ENCODE measurements around the gene PBX1. TPM values are rescaled to one million over a fixed set of nuclear protein-coding genes. Genes with fewer than 3 reads are reported as not detected.
A peak's percentile ranks its signal among the peaks of the same experiment; 100 is the strongest.

Gene PBX1
- total and polyA plus RNA-seq, 4 donors, result 81.7 to 118 (median 98.2) TPM

GRCh38 chr1:164733734-164734133, 174.8 kb downstream of the PBX1 start:
- WGBS (ENCODE audit: insufficient coverage), result 96% methylated on average over 3 of the region's 4 CpGs

GRCh38 chr1:164735315-164736052, 176.5 kb downstream of the PBX1 start:
- DNase-seq (ENCODE audit: low read depth in 4 of 6, low spot score in 6 of 6), result peak in 1 of 6 donors; percentile 83
- H3K27ac ChIP-seq (ENCODE audit: low read depth, low read length), result no peak overlapping the region

More at GRCh38 chr1:164733734-164734133, 174.8 kb downstream of the PBX1 start:
- H3K4me1 ChIP-seq (ENCODE audit: control insufficient read depth, insufficient read depth, low read length), result peaks cover 15% of the 10 kb centered on the region
- no peak overlapping the region for H3K27ac ChIP-seq (ENCODE audit: low read depth, low read length)
- DNase-seq (ENCODE audit: low read depth in 4 of 6, low spot score in 6 of 6), result no peak
- H3K27me3 ChIP-seq (ENCODE audit: control insufficient read depth, insufficient read depth, low read length), result no peaks in the 10 kb centered on the region
- no peak overlapping the region for H3K4me3 ChIP-seq (ENCODE audit: low read depth, low read length)
- no peaks in the 10 kb centered on the region for H3K9me3 ChIP-seq (ENCODE audit: control insufficient read depth, insufficient read depth, low read length)
- H3K36me3 ChIP-seq (ENCODE audit: control insufficient read depth, insufficient read depth, low read length), result no peaks in the 10 kb centered on the region

GRCh38 chr1:164736137-164736536, 177.2 kb downstream of the PBX1 start:
- Histone ChIP-seq H3K36me3 (ENCODE audit: control insufficient read depth, insufficient read depth, low read length) (no peaks in the 10 kb centered on the region), H3K27ac (ENCODE audit: low read depth, low read length) (no peak overlapping the region), H3K4me1 (ENCODE audit: control insufficient read depth, insufficient read depth, low read length) (peaks cover 15% of the 10 kb centered on the region), H3K27me3 (ENCODE audit: control insufficient read depth, insufficient read depth, low read length) (no peaks in the 10 kb centered on the region), H3K4me3 (ENCODE audit: low read depth, low read length) (no peak overlapping the region), H3K9me3 (ENCODE audit: control insufficient read depth, insufficient read depth, low read length) (no peaks in the 10 kb centered on the region)
- no CpG with 5 or more reads among the region's 8 CpGs for WGBS (ENCODE audit: insufficient coverage)
- no peak for DNase-seq (ENCODE audit: low read depth in 4 of 6, low spot score in 6 of 6)

More at GRCh38 chr1:164735315-164736052, 176.5 kb downstream of the PBX1 start:
- Histone ChIP-seq H3K36me3 (ENCODE audit: control insufficient read depth, insufficient read depth, low read length) (no peaks in the 10 kb centered on the region), H3K27me3 (ENCODE audit: control insufficient read depth, insufficient read depth, low read length) (no peaks in the 10 kb centered on the region), H3K4me1 (ENCODE audit: control insufficient read depth, insufficient read depth, low read length) (peaks cover 15% of the 10 kb centered on the region), H3K9me3 (ENCODE audit: control insufficient read depth, insufficient read depth, low read length) (no peaks in the 10 kb centered on the region), H3K4me3 (ENCODE audit: low read depth, low read length) (no peak overlapping the region)
- WGBS (ENCODE audit: insufficient coverage), result 55% methylated on average over 5 of the region's 7 CpGs

GRCh38 chr1:164739189-164739588, 180.2 kb downstream of the PBX1 start:
- WGBS (ENCODE audit: insufficient coverage), result 30% methylated on average over 2 of the region's 10 CpGs
- H3K4me1 ChIP-seq (ENCODE audit: control insufficient read depth, insufficient read depth, low read length), result peaks cover 10% of the 10 kb centered on the region
- H3K9me3 ChIP-seq (ENCODE audit: control insufficient read depth, insufficient read depth, low read length), result no peaks in the 10 kb centered on the region
- no peak overlapping the region for H3K27ac ChIP-seq (ENCODE audit: low read depth, low read length)
- H3K4me3 ChIP-seq (ENCODE audit: low read depth, low read length), result no peak overlapping the region
- no peaks in the 10 kb centered on the region for H3K27me3 ChIP-seq (ENCODE audit: control insufficient read depth, insufficient read depth, low read length)
- H3K36me3 ChIP-seq (ENCODE audit: control insufficient read depth, insufficient read depth, low read length), result no peaks in the 10 kb centered on the region
- DNase-seq (ENCODE audit: low read depth in 4 of 6, low spot score in 6 of 6), result peak in 1 of 6 donors; percentile 60

GRCh38 chr1:164740000-164740526, 181.1 kb downstream of the PBX1 start:
- no peaks in the 10 kb centered on the region for H3K9me3 ChIP-seq (ENCODE audit: control insufficient read depth, insufficient read depth, low read length)
- DNase-seq (ENCODE audit: low read depth in 4 of 6, low spot score in 6 of 6), result no peak
- no peak overlapping the region for H3K4me3 ChIP-seq (ENCODE audit: low read depth, low read length)
- 80% methylated on average over 1 of the region's 3 CpGs for WGBS (ENCODE audit: insufficient coverage)
- no peaks in the 10 kb centered on the region for H3K27me3 ChIP-seq (ENCODE audit: control insufficient read depth, insufficient read depth, low read length)
- no peaks in the 10 kb centered on the region for H3K36me3 ChIP-seq (ENCODE audit: control insufficient read depth, insufficient read depth, low read length)
- H3K4me1 ChIP-seq (ENCODE audit: control insufficient read depth, insufficient read depth, low read length), result peaks cover 10% of the 10 kb centered on the region
- H3K27ac ChIP-seq (ENCODE audit: low read depth, low read length), result no peak overlapping the region

GRCh38 chr1:164742745-164743144, 183.8 kb downstream of the PBX1 start:
- H3K9me3 ChIP-seq (ENCODE audit: control insufficient read depth, insufficient read depth, low read length), result no peaks in the 10 kb centered on the region
- H3K36me3 ChIP-seq (ENCODE audit: control insufficient read depth, insufficient read depth, low read length), result no peaks in the 10 kb centered on the region
- H3K4me1 ChIP-seq (ENCODE audit: control insufficient read depth, insufficient read depth, low read length), result no peaks in the 10 kb centered on the region
- no peak overlapping the region for H3K27ac ChIP-seq (ENCODE audit: low read depth, low read length)
- H3K4me3 ChIP-seq (ENCODE audit: low read depth, low read length), result no peak overlapping the region
- DNase-seq (ENCODE audit: low read depth in 4 of 6, low spot score in 6 of 6), result no peak
- no peaks in the 10 kb centered on the region for H3K27me3 ChIP-seq (ENCODE audit: control insufficient read depth, insufficient read depth, low read length)
- no CpG with 5 or more reads among the region's 3 CpGs for WGBS (ENCODE audit: insufficient coverage)

GRCh38 chr1:164743976-164744375, 185.0 kb downstream of the PBX1 start:
- no CpG with 5 or more reads among the region's 2 CpGs for WGBS (ENCODE audit: insufficient coverage)
- Histone ChIP-seq H3K4me1 (ENCODE audit: control insufficient read depth, insufficient read depth, low read length) (no peaks in the 10 kb centered on the region), H3K4me3 (ENCODE audit: low read depth, low read length) (no peak overlapping the region), H3K36me3 (ENCODE audit: control insufficient read depth, insufficient read depth, low read length) (no peaks in the 10 kb centered on the region), H3K9me3 (ENCODE audit: control insufficient read depth, insufficient read depth, low read length) (no peaks in the 10 kb centered on the region), H3K27ac (ENCODE audit: low read depth, low read length) (no peak overlapping the region), H3K27me3 (ENCODE audit: control insufficient read depth, insufficient read depth, low read length) (no peaks in the 10 kb centered on the region)
- no peak for DNase-seq (ENCODE audit: low read depth in 4 of 6, low spot score in 6 of 6)

- Histone ChIP-seq H3K27me3 (ENCODE audit: control insufficient read depth, insufficient read depth, low read length) (no peaks in the 10 kb centered on the region), H3K4me1 (ENCODE audit: control insufficient read depth, insufficient read depth, low read length) (no peaks in the 10 kb centered on the region), H3K27ac (ENCODE audit: low read depth, low read length) (no peak overlapping the region), H3K36me3 (ENCODE audit: control insufficient read depth, insufficient read depth, low read length) (no peaks in the 10 kb centered on the region), H3K4me3 (ENCODE audit: low read depth, low read length) (no peak overlapping the region), H3K9me3 (ENCODE audit: control insufficient read depth, insufficient read depth, low read length) (no peaks in the 10 kb centered on the region)
- 89% methylated on average over 3 of the region's 5 CpGs for WGBS (ENCODE audit: insufficient coverage)
- DNase-seq (ENCODE audit: low read depth in 4 of 6, low spot score in 6 of 6), result no peak
These were observed 186.8 kb downstream of the PBX1 start for GRCh38 chr1:164745736-164746135.

- no peak overlapping the region for H3K27ac ChIP-seq (ENCODE audit: low read depth, low read length)
- DNase-seq (ENCODE audit: low read depth in 4 of 6, low spot score in 6 of 6), result no peak
- H3K4me3 ChIP-seq (ENCODE audit: low read depth, low read length), result no peak overlapping the region
- H3K27me3 ChIP-seq (ENCODE audit: control insufficient read depth, insufficient read depth, low read length), result no peaks in the 10 kb centered on the region
- H3K9me3 ChIP-seq (ENCODE audit: control insufficient read depth, insufficient read depth, low read length), result no peaks in the 10 kb centered on the region
- no peaks in the 10 kb centered on the region for H3K4me1 ChIP-seq (ENCODE audit: control insufficient read depth, insufficient read depth, low read length)
- no peaks in the 10 kb centered on the region for H3K36me3 ChIP-seq (ENCODE audit: control insufficient read depth, insufficient read depth, low read length)
- WGBS (ENCODE audit: insufficient coverage), result no CpG with 5 or more reads among the region's 5 CpGs
These were observed 187.6 kb downstream of the PBX1 start for GRCh38 chr1:164746632-164747031.

Data from spinal cord (tissue), 10 donors.